ENCODE data around the gene TTC38.

TTC38 gene

DNA sequence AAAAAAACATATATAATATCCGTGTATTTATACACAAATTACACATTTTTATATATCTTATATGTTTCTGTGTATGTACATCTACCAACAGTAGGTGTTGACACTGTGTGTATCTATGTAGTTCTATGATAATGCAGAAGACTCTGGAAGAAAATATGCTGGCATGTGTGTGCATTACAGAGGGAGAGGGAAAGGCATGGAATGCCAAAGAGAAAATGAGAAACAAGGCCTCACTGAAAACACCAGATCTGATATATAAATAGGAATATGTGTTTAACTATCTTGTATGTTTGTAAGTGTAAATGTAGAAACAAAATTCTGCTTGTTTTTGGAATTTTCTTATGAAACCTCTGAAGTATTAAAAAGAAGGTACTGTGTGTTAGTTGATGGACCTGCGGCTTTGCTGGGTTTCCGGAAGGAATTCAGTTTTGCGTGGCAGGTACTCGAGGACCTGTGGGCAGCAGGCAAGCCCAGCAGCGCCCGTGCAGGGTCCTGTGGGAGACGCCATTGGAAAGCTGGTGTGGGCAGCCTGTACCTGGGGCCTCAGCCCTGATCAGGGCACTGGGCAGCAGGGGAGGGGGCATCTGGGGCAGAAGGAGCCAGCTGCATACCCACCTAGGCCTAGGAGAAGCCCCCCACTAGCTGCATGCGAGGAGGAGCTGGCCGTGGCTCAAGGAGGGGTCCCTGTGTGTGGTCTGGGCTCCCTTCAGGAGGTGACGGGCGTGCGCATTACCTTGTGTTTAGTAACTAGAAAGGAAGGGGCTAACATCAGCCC is 60.1 kb downstream of the TTC38 start:
- Histone ChIP-seq H3K36me3 (ENCODE audit: control insufficient read depth in 2 of 2, insufficient read depth in 1 of 2, low read length in 2 of 2) (peaks cover 69 to 100% of the 10 kb centered on the region in 2 experiments), H3K9me3 (ENCODE audit: control insufficient read depth, insufficient read depth, low read depth, low read length) (no peaks in the 10 kb centered on the region), H3K4me3 (ENCODE audit: low read depth, low read length) (no peak overlapping the region), H3K27ac (ENCODE audit: extremely low read depth, low read depth, low read length) (no peak overlapping the region), H3K4me1 (ENCODE audit: control insufficient read depth, insufficient read depth, low read length) (no peaks in the 10 kb centered on the region)
- ChIA-PET CTCF (no interaction called here), POLR2A (no interaction called here)
- no peak for TF ChIP-seq ZNF311 (tag by site-specific recombination; IDR thresholded peaks at IDR 0.05; ENCODE audit: borderline replicate concordance)
- TF ChIP-seq ZNF626 (tag by site-specific recombination; IDR thresholded peaks at IDR 0.05), result no peak
- TF ChIP-seq ZBTB21 (tag by site-specific recombination; IDR thresholded peaks at IDR 0.05), result no peak
- TF ChIP-seq ZNF76 (tag by site-specific recombination; IDR thresholded peaks at IDR 0.05; ENCODE audit: borderline replicate concordance, low read depth), result no peak
- no peak for TF ChIP-seq EGR2 (tag by site-specific recombination; IDR thresholded peaks at IDR 0.05; ENCODE audit: low read depth)
- TF ChIP-seq ZBTB7A (tag by site-specific recombination; IDR thresholded peaks at IDR 0.05; ENCODE audit: low read depth), result no peak
- TF ChIP-seq ZNF174 (tag by site-specific recombination; IDR thresholded peaks at IDR 0.05), result no peak
- TF ChIP-seq ZNF654 (tag by site-specific recombination; IDR thresholded peaks at IDR 0.05; ENCODE audit: low read depth), result no peak
- TF ChIP-seq KLF7 (tag by site-specific recombination; IDR thresholded peaks at IDR 0.05; ENCODE audit: borderline replicate concordance), result no peak
- no peak for TF ChIP-seq YY2 (tag by site-specific recombination; IDR thresholded peaks at IDR 0.05)
- TF ChIP-seq ZNF623 (tag by site-specific recombination; IDR thresholded peaks at IDR 0.05), result no peak
- TF ChIP-seq, protein P1, sequence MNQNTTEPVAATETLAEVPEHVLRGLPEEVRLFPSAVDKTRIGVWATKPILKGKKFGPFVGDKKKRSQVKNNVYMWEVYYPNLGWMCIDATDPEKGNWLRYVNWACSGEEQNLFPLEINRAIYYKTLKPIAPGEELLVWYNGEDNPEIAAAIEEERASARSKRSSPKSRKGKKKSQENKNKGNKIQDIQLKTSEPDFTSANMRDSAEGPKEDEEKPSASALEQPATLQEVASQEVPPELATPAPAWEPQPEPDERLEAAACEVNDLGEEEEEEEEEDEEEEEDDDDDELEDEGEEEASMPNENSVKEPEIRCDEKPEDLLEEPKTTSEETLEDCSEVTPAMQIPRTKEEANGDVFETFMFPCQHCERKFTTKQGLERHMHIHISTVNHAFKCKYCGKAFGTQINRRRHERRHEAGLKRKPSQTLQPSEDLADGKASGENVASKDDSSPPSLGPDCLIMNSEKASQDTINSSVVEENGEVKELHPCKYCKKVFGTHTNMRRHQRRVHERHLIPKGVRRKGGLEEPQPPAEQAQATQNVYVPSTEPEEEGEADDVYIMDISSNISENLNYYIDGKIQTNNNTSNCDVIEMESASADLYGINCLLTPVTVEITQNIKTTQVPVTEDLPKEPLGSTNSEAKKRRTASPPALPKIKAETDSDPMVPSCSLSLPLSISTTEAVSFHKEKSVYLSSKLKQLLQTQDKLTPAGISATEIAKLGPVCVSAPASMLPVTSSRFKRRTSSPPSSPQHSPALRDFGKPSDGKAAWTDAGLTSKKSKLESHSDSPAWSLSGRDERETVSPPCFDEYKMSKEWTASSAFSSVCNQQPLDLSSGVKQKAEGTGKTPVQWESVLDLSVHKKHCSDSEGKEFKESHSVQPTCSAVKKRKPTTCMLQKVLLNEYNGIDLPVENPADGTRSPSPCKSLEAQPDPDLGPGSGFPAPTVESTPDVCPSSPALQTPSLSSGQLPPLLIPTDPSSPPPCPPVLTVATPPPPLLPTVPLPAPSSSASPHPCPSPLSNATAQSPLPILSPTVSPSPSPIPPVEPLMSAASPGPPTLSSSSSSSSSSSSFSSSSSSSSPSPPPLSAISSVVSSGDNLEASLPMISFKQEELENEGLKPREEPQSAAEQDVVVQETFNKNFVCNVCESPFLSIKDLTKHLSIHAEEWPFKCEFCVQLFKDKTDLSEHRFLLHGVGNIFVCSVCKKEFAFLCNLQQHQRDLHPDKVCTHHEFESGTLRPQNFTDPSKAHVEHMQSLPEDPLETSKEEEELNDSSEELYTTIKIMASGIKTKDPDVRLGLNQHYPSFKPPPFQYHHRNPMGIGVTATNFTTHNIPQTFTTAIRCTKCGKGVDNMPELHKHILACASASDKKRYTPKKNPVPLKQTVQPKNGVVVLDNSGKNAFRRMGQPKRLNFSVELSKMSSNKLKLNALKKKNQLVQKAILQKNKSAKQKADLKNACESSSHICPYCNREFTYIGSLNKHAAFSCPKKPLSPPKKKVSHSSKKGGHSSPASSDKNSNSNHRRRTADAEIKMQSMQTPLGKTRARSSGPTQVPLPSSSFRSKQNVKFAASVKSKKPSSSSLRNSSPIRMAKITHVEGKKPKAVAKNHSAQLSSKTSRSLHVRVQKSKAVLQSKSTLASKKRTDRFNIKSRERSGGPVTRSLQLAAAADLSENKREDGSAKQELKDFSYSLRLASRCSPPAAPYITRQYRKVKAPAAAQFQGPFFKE (tag by site-specific recombination; IDR thresholded peaks at IDR 0.05; ENCODE audit: borderline replicate concordance), result no peak
- no peak for TF ChIP-seq ZNF488 (tag by site-specific recombination; IDR thresholded peaks at IDR 0.05)
- TF ChIP-seq ZNF280D (tag by site-specific recombination; IDR thresholded peaks at IDR 0.05), result no peak
- TF ChIP-seq HIC1 (tag by site-specific recombination; IDR thresholded peaks at IDR 0.05), result no peak
- TF ChIP-seq, protein P2, sequence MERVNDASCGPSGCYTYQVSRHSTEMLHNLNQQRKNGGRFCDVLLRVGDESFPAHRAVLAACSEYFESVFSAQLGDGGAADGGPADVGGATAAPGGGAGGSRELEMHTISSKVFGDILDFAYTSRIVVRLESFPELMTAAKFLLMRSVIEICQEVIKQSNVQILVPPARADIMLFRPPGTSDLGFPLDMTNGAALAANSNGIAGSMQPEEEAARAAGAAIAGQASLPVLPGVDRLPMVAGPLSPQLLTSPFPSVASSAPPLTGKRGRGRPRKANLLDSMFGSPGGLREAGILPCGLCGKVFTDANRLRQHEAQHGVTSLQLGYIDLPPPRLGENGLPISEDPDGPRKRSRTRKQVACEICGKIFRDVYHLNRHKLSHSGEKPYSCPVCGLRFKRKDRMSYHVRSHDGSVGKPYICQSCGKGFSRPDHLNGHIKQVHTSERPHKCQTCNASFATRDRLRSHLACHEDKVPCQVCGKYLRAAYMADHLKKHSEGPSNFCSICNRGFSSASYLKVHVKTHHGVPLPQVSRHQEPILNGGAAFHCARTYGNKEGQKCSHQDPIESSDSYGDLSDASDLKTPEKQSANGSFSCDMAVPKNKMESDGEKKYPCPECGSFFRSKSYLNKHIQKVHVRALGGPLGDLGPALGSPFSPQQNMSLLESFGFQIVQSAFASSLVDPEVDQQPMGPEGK (tag by site-specific recombination; IDR thresholded peaks at IDR 0.05), result no peak
- no peak for TF ChIP-seq ZNF658 (tag by site-specific recombination; IDR thresholded peaks at IDR 0.05)
- no peak for TF ChIP-seq ZNF221 (tag by site-specific recombination; IDR thresholded peaks at IDR 0.05; ENCODE audit: borderline replicate concordance)
